ENCODE measurements around the gene TOMM22.

Gene TOMM22

DNA sequence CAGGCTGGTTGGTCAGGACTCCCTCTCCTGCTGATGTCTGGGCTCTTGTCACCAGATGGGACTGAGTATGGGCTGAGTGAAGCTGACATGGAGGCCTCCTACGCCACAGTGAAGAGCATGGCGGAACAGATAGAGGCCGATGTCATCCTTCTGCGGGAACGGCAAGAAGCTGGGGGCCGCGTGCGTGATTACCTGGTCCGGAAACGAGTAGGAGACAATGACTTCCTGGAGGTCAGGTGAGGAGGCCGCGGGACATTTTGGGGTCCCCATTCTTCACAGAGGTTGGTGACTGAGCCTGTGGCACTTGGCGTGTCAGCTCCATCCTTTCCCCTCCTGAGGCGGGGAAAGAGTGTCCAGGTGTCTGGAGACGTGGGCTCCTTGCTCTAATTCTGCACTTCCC lies 34.1 kb downstream of the TOMM22 start:
- Histone ChIP-seq H3K36me3 (ENCODE audit: control insufficient read depth in 2 of 2, insufficient read depth in 2 of 2, low read length in 2 of 2) (peaks cover 14 to 34% of the 10 kb centered on the region in 2 donors), H3K9me3 (ENCODE audit: control insufficient read depth in 2 of 2, low read length in 2 of 2) (no peaks in the 10 kb centered on the region), H3K4me1 (ENCODE audit: control insufficient read depth, insufficient read depth, low read length) (peaks cover 12% of the 10 kb centered on the region), H3K27me3 (ENCODE audit: control insufficient read depth in 1 of 2, insufficient read depth in 2 of 2, low read length in 2 of 2) (no peaks in the 10 kb centered on the region), H3K27ac (ENCODE audit: low read length) (no peak overlapping the region), H3K9ac (ENCODE audit: low read length in 2 of 2) (no peak overlapping the region), H3K4me3 (ENCODE audit: low read length in 2 of 2) (no peak overlapping the region)

DNA sequence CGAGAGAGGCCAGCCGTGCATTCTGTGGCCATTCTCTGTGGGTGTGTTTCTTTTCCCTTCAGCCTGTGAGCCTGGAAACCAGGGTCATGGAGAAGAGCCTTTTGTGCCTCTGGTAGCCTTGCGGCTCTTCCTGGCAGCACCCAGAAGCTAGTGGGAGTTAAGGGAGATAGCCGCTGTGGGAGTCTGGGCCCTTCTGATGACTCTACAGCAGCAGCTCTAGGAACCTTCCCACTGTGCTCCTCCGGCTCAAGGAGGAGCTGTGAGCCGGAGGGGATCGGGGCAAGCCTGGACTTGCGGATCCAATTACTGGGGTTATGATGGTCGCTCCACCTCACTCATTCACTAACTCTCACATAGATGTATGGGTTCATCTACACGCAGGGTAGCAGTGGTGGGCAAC lies 34.5 kb downstream of the TOMM22 start:
- peaks cover 12% of the 10 kb centered on the region for H3K4me1 ChIP-seq (ENCODE audit: control insufficient read depth, insufficient read depth, low read length)
- H3K36me3 ChIP-seq (ENCODE audit: control insufficient read depth in 2 of 2, insufficient read depth in 2 of 2, low read length in 2 of 2) = peaks cover 14 to 34% of the 10 kb centered on the region in 2 donors
- H3K27ac ChIP-seq (ENCODE audit: low read length) = no peak overlapping the region
- no peaks in the 10 kb centered on the region for H3K9me3 ChIP-seq (ENCODE audit: control insufficient read depth in 2 of 2, low read length in 2 of 2)
- H3K27me3 ChIP-seq (ENCODE audit: control insufficient read depth in 1 of 2, insufficient read depth in 2 of 2, low read length in 2 of 2) = no peaks in the 10 kb centered on the region
- no peak overlapping the region for H3K4me3 ChIP-seq (ENCODE audit: low read length in 2 of 2)
- no peak overlapping the region for H3K9ac ChIP-seq (ENCODE audit: low read length in 2 of 2)

DNA sequence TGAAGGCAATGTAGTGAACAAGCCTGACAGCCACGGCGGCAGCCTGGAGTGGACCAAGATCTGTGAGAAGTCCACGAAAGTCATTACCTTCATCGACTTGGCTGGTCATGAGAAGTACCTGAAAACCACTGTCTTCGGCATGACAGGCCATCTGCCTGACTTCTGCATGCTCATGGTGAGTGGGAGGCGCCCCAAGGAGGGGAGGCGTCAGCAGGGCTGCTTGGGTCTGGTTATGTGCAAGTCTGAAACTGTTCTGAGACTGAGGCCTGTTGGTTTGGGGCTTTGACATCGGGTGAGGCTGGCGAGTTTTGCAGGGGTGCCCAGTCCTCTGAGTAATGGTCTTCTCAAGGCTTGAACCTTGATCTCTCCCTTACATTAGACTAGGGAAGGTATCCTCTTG lies 35.1 kb downstream of the TOMM22 start:
- Histone ChIP-seq H3K36me3 (ENCODE audit: control insufficient read depth in 2 of 2, insufficient read depth in 2 of 2, low read length in 2 of 2) (peaks cover 17 to 39% of the 10 kb centered on the region in 2 donors), H3K4me1 (ENCODE audit: control insufficient read depth, insufficient read depth, low read length) (peaks cover 12% of the 10 kb centered on the region), H3K9me3 (ENCODE audit: control insufficient read depth in 2 of 2, low read length in 2 of 2) (no peaks in the 10 kb centered on the region), H3K27me3 (ENCODE audit: control insufficient read depth in 1 of 2, insufficient read depth in 2 of 2, low read length in 2 of 2) (no peaks in the 10 kb centered on the region), H3K4me3 (ENCODE audit: low read length in 2 of 2) (no peak overlapping the region), H3K27ac (ENCODE audit: low read length) (no peak overlapping the region), H3K9ac (ENCODE audit: low read length in 2 of 2) (no peak overlapping the region)

DNA sequence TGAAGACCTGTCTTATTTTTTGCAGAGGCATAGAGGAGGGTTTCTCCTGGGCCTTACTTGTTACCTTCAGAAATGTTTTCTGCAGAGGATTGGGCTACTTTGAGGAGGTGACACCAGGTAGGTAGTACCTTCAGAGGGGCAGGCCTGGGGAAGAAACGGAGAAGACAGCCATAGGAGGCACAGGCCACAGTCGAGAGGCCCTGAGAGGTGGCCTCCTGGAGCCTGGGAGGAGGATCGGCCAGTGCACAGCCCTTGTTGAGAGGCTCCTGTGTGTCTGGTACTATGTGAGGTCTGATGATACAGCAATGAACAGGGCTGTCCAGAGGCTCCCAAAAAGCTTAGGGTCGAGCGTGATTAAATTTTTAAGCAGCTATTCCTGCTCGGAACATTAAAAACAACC lies 35.5 kb downstream of the TOMM22 start:
- Histone ChIP-seq H3K4me3 (ENCODE audit: low read length in 2 of 2) (no peak overlapping the region), H3K27ac (ENCODE audit: low read length) (no peak overlapping the region), H3K27me3 (ENCODE audit: control insufficient read depth in 1 of 2, insufficient read depth in 2 of 2, low read length in 2 of 2) (no peaks in the 10 kb centered on the region), H3K9ac (ENCODE audit: low read length in 2 of 2) (no peak overlapping the region), H3K4me1 (ENCODE audit: control insufficient read depth, insufficient read depth, low read length) (peaks cover 12% of the 10 kb centered on the region), H3K36me3 (ENCODE audit: control insufficient read depth in 2 of 2, insufficient read depth in 2 of 2, low read length in 2 of 2) (peaks cover 20 to 38% of the 10 kb centered on the region in 2 donors), H3K9me3 (ENCODE audit: control insufficient read depth in 2 of 2, low read length in 2 of 2) (no peaks in the 10 kb centered on the region)

DNA sequence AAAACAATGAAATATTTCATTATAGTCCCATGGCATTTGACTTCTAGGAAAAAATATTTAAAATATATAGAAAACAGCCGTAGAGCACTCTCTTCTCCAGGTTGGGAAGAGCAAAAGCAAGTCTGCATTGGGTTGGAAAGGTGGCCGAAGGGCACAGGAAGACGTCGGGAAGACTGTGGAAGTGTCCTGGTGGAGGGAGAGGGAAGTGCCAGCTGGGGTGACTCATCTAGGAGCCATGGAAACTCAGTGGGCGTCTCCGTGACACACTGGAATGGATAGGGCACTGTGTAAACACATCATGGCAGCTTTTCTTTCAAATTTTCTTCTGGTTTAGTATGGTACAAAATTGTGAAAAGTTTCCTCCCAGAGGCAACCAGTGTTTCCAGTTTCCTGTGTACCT lies 36.7 kb downstream of the TOMM22 start:
- H3K27me3 ChIP-seq (ENCODE audit: control insufficient read depth in 1 of 2, insufficient read depth in 2 of 2, low read length in 2 of 2) = no peaks in the 10 kb centered on the region
- H3K4me1 ChIP-seq (ENCODE audit: control insufficient read depth, insufficient read depth, low read length) = peaks cover 12% of the 10 kb centered on the region
- no peak overlapping the region for H3K9ac ChIP-seq (ENCODE audit: low read length in 2 of 2)
- H3K27ac ChIP-seq (ENCODE audit: low read length) = peak overlapping the region; percentile 8
- peaks cover 32 to 46% of the 10 kb centered on the region in 2 donors for H3K36me3 ChIP-seq (ENCODE audit: control insufficient read depth in 2 of 2, insufficient read depth in 2 of 2, low read length in 2 of 2)
- H3K9me3 ChIP-seq (ENCODE audit: control insufficient read depth in 2 of 2, low read length in 2 of 2) = no peaks in the 10 kb centered on the region
- H3K4me3 ChIP-seq (ENCODE audit: low read length in 2 of 2) = no peak overlapping the region

DNA sequence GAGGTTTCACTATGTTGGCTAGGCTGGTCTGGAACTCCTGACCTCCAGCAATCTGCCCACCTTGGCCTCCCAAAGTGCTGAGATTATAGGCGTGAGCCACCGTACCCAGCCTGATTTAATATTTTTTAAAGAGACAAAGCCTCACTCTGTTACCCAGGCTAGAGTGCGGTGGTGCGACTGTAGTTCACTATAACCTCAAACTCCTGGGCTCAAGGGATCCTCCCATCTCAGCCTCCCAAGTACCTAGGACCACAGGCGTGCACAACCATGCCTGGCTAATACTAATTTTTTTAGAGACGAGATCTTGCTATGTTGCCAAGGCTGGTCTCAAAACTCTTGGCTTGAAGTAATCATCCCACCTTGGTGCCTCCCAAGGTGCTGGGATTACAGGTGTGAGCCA lies 37.4 kb downstream of the TOMM22 start:
- Histone ChIP-seq H3K36me3 (ENCODE audit: control insufficient read depth in 2 of 2, insufficient read depth in 2 of 2, low read length in 2 of 2) (peaks cover 39 to 54% of the 10 kb centered on the region in 2 donors), H3K9ac (ENCODE audit: low read length in 2 of 2) (no peak overlapping the region), H3K9me3 (ENCODE audit: control insufficient read depth in 2 of 2, low read length in 2 of 2) (no peaks in the 10 kb centered on the region), H3K4me3 (ENCODE audit: low read length in 2 of 2) (no peak overlapping the region), H3K27ac (ENCODE audit: low read length) (no peak overlapping the region), H3K4me1 (ENCODE audit: control insufficient read depth, insufficient read depth, low read length) (peaks cover 12% of the 10 kb centered on the region), H3K27me3 (ENCODE audit: control insufficient read depth in 1 of 2, insufficient read depth in 2 of 2, low read length in 2 of 2) (no peaks in the 10 kb centered on the region)

DNA sequence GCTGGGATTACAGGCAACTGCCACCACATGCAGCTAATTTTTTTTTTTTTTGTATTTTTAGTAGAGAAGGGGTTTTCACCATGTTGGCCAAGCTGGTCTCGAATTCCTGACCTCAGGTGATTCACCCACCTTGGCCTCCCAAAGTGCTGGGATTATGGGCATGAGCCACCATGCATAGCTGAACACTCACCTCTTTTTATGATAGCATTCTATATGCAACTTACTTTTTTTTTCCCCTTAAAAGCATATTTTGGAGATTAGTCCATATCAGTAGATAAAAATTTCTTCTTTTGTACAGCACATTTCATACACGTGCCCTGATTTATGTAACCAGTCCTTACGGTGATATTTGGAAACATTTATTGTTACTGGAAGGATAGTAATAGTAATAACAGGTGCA lies 38.6 kb downstream of the TOMM22 start:
- no peaks in the 10 kb centered on the region for H3K27me3 ChIP-seq (ENCODE audit: control insufficient read depth in 1 of 2, insufficient read depth in 2 of 2, low read length in 2 of 2)
- peaks cover 49 to 61% of the 10 kb centered on the region in 2 donors for H3K36me3 ChIP-seq (ENCODE audit: control insufficient read depth in 2 of 2, insufficient read depth in 2 of 2, low read length in 2 of 2)
- no peak overlapping the region for H3K9ac ChIP-seq (ENCODE audit: low read length in 2 of 2)
- no peak overlapping the region for H3K27ac ChIP-seq (ENCODE audit: low read length)
- no peaks in the 10 kb centered on the region for H3K9me3 ChIP-seq (ENCODE audit: control insufficient read depth in 2 of 2, low read length in 2 of 2)
- H3K4me1 ChIP-seq (ENCODE audit: control insufficient read depth, insufficient read depth, low read length) = peaks cover 8% of the 10 kb centered on the region
- H3K4me3 ChIP-seq (ENCODE audit: low read length in 2 of 2) = no peak overlapping the region

DNA sequence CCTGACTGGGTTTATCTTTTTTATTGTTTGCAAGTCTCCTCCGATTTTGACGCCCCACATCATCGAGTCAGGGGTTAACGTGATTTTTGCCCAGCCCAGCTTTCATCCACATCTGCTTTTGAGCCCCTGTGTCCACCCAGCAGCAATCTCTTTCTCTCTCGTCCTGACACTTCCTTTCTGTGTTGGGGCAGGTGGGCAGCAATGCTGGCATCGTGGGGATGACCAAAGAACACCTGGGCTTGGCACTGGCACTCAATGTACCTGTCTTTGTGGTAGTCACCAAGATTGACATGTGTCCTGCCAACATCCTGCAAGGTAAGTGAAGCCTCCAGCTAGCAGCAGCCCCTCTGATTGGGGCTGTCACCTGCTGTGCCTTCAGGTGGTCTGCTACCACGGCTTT lies 39.8 kb downstream of the TOMM22 start:
- no peaks in the 10 kb centered on the region for H3K27me3 ChIP-seq (ENCODE audit: control insufficient read depth in 1 of 2, insufficient read depth in 2 of 2, low read length in 2 of 2)
- no peak overlapping the region for H3K4me3 ChIP-seq (ENCODE audit: low read length in 2 of 2)
- H3K36me3 ChIP-seq (ENCODE audit: control insufficient read depth in 2 of 2, insufficient read depth in 2 of 2, low read length in 2 of 2) = peaks cover 52 to 62% of the 10 kb centered on the region in 2 donors
- H3K9ac ChIP-seq (ENCODE audit: low read length in 2 of 2) = no peak overlapping the region
- no peaks in the 10 kb centered on the region for H3K9me3 ChIP-seq (ENCODE audit: control insufficient read depth in 2 of 2, low read length in 2 of 2)
- no peak overlapping the region for H3K27ac ChIP-seq (ENCODE audit: low read length)
- H3K4me1 ChIP-seq (ENCODE audit: control insufficient read depth, insufficient read depth, low read length) = peaks cover 5% of the 10 kb centered on the region

DNA sequence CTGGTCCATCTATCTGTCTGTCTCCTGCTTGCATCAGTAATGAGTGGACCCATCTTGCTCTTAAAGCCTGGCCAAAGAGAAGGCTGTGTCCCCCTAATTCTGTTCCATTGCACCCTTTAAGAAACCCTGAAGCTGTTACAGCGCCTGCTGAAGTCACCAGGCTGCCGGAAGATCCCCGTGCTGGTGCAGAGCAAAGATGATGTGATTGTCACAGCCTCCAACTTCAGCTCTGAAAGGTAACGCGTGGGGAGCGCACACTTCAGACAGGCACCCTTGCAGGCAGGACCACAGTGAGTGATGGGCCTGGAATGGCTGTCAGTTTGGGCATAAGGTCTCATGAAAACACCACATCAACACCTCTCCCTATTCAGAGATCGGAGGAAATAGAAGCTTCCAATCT lies 42.4 kb downstream of the TOMM22 start:
- no peak overlapping the region for H3K9ac ChIP-seq (ENCODE audit: low read length in 2 of 2)
- no peak overlapping the region for H3K4me3 ChIP-seq (ENCODE audit: low read length in 2 of 2)
- no peaks in the 10 kb centered on the region for H3K9me3 ChIP-seq (ENCODE audit: control insufficient read depth in 2 of 2, low read length in 2 of 2)
- H3K27ac ChIP-seq (ENCODE audit: low read length) = no peak overlapping the region
- H3K36me3 ChIP-seq (ENCODE audit: control insufficient read depth in 2 of 2, insufficient read depth in 2 of 2, low read length in 2 of 2) = peaks cover 68 to 74% of the 10 kb centered on the region in 2 donors
- peaks cover 2% of the 10 kb centered on the region for H3K4me1 ChIP-seq (ENCODE audit: control insufficient read depth, insufficient read depth, low read length)
- H3K27me3 ChIP-seq (ENCODE audit: control insufficient read depth in 1 of 2, insufficient read depth in 2 of 2, low read length in 2 of 2) = no peaks in the 10 kb centered on the region

DNA sequence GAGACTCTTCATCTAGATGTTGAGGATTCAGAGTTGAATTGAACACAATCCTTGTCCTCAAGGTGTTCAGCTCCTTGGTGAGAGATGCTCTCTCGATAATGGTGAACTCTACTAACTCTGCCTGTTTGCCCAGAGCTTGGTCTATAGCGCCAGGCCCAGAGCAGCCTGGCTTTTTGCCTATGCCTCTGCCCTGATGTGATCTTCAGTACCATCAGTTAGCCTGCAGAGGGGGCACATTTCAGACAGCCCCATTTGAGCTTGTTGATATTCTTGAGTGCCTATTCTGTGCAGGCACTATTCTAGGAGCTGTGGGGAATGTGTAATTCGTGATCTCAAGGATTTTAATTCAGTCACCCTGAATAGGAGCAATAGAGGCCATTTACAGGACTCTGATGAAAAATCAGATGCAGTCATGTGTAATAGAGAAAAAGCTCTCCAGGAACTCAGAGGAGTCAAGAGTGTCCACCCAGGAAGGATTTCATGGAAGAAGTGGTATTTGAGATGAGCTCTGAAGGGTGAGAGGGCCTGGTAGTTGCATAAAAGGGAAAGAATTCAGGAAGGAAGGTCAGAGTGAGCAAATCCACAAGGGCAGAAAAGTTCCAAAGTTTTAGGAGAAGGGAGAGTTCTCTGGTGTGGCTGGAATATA lies 43.3 kb downstream of the TOMM22 start:
- peak overlapping the region in 1 of 2 donors; percentile 29 for H3K9ac ChIP-seq (ENCODE audit: low read length in 2 of 2)
- peaks cover 73 to 82% of the 10 kb centered on the region in 2 donors for H3K36me3 ChIP-seq (ENCODE audit: control insufficient read depth in 2 of 2, insufficient read depth in 2 of 2, low read length in 2 of 2)
- H3K27me3 ChIP-seq (ENCODE audit: control insufficient read depth in 1 of 2, insufficient read depth in 2 of 2, low read length in 2 of 2) = no peaks in the 10 kb centered on the region
- H3K9me3 ChIP-seq (ENCODE audit: control insufficient read depth in 2 of 2, low read length in 2 of 2) = no peaks in the 10 kb centered on the region
- H3K27ac ChIP-seq (ENCODE audit: low read length) = no peak overlapping the region
- H3K4me1 ChIP-seq (ENCODE audit: control insufficient read depth, insufficient read depth, low read length) = peaks cover 2% of the 10 kb centered on the region
- no peak overlapping the region for H3K4me3 ChIP-seq (ENCODE audit: low read length in 2 of 2)

DNA sequence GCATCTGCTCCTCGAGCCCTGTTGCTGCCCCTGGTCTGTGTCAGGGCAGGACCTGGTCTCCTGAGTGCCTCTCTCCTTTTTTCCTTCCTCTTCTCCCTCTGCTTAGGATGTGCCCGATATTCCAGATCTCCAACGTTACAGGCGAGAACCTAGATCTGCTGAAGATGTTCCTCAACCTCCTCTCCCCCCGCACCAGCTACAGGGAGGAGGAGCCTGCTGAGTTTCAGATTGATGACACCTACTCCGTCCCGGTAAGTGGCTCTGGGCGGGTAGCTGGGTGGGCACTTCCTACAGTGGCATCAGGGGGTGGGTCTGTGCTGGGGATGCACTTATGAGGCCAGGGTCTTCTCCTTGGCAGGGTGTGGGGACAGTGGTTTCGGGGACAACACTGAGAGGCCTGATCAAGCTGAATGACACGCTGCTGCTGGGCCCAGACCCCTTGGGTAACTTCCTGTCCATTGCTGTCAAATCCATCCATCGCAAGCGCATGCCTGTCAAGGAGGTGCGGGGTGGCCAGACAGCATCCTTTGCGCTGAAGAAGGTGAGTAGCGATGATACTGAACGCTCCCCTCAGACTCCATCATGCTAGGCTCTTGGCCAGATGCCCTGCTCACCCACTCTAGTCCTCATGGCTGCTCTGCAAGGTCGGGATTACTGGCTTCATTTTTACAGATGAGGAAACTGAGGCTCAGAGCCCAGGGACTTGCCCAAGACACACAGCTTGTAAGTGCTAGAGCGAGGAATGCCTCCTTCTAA lies 44.3 kb downstream of the TOMM22 start:
- peaks cover 80 to 90% of the 10 kb centered on the region in 2 donors for H3K36me3 ChIP-seq (ENCODE audit: control insufficient read depth in 2 of 2, insufficient read depth in 2 of 2, low read length in 2 of 2)
- no peaks in the 10 kb centered on the region for H3K9me3 ChIP-seq (ENCODE audit: control insufficient read depth in 2 of 2, low read length in 2 of 2)
- peaks cover 2% of the 10 kb centered on the region for H3K4me1 ChIP-seq (ENCODE audit: control insufficient read depth, insufficient read depth, low read length)
- no peak overlapping the region for H3K4me3 ChIP-seq (ENCODE audit: low read length in 2 of 2)
- no peaks in the 10 kb centered on the region for H3K27me3 ChIP-seq (ENCODE audit: control insufficient read depth in 1 of 2, insufficient read depth in 2 of 2, low read length in 2 of 2)
- H3K27ac ChIP-seq (ENCODE audit: low read length) = no peak overlapping the region
- H3K9ac ChIP-seq (ENCODE audit: low read length in 2 of 2) = no peak overlapping the region

All from stomach smooth muscle (tissue), 2 donors.